Pancreas (tissue), 10 donors: Measurements from ENCODE around the gene TTLL7. TPM values are rescaled to one million over a fixed set of nuclear protein-coding genes. Genes with fewer than 3 reads are reported as not detected.
A peak's percentile ranks its signal among the peaks of the same experiment; 100 is the strongest.

Experiments
- ATAC-seq, 4 donors: fragments of 200-7000 bp; cut with Tn5 transposase; one replicate each; pipeline versions ENCODE4 v1.8.0 to v1.9.1; 2020; ENCODE audit warnings: mild to moderate bottlenecking in 4 of 4, moderate library complexity in 4 of 4
- DNase-seq, 6 donors: peaks; one replicate each; pipeline ENCODE4 v3.0.0-alpha.2; 2020
- FAIRE-seq: peaks from 2 replicates; lab custom pipeline; 2012; peaks lifted over from hg19 to GRCh38; lab: Jason Lieb, UNC
- H3K27ac ChIP-seq, 4 donors: fragments of 200-600 bp; sonication (generic); 1 replicate in 3 of 4; 2 replicates in 1 of 4; pipeline versions ENCODE4 v1.5.0 to v1.8.0; 2020
- H3K27me3 ChIP-seq, 4 donors: fragments of 200-600 bp; one replicate each; pipeline ENCODE4 v1.8.0; 2021
- H3K36me3 ChIP-seq, 3 donors: fragments of 200-600 bp; sonication (generic) in 1 of 3; one replicate each; pipeline versions ENCODE4 v1.5.0 to v1.8.0; 2020 to 2021
- H3K4me1 ChIP-seq, 3 donors: fragments of 200-600 bp; one replicate each; pipeline ENCODE4 v1.8.0; 2021
- H3K4me3 ChIP-seq, 4 donors: fragments of 200-600 bp; sonication (generic) in 2 of 4; one replicate each; pipeline versions ENCODE4 v1.5.0 to v1.8.0; 2020 to 2021
- H3K9me3 ChIP-seq, 4 donors: fragments of 200-600 bp; one replicate each; pipeline ENCODE4 v1.8.0; 2021
- CTCF ChIP-seq, 4 donors: fragments of 200-600 bp; sonication (generic) in 3 of 4; IDR thresholded peaks; one replicate each; pipeline versions ENCODE4 v1.5.0 to v1.8.0; 2021; ENCODE audit warnings: antibody characterized with exemption in 4 of 4
- WGBS, 2 donors: extraction: QIAGEN DNeasy Blood & Tissue Kit; methylation state at CpG; one replicate each; pipeline ENCODE4 v1.1.7; 2013; 5-methylcytosine and 5-hydroxymethylcytosine counted together
- intact Hi-C, 3 donors: fragments of 100-400 bp; cut with DNase I; formaldehyde crosslinking; loops; one replicate each; pipeline versions ENCODE4 v1.11.1 to v1.14.2; 2022
- polyA plus RNA-seq, 2 donors: library from polyadenylated mRNA; stranded (reverse); fragments of 200-250 nt; gene quantifications; one replicate each; pipeline ENCODE4 v1.2.3, GENCODE V29; 2013
- total RNA-seq, 6 donors: library from RNA; stranded (reverse); fragmentation: NEBNext Ultra II Directional in 4 of 6; extraction: Animal tissue kit (Norgen Biotek cat#: 25700) in 4 of 6; gene quantifications; one replicate each; pipeline versions ENCODE4 v1.2.1 to v1.2.4, GENCODE V29; 2021 to 2023
- donor health status: healthy with polysubstance abuse.
- donor health status: DM: no; HTN: no; CAD: no; lungs with moderate emphysema.
- donor health status: DM: no; HTN: no; CAD: no.
- donor health status: control.
- donor health status: control.
- donor health status: Bipolar disorder and iron deficiency.
- donor health status: DM: yes; HTN: yes; CAD: no.
- donor health status: DM: no; HTN: no; CAD: no.
- donor health status: DM: no; HTN: no; CAD: no.
- donor health status: DM: yes; HTN: yes; CAD: no.

Gene TTLL7
- total and polyA plus RNA-seq, 8 donors, result 10.5 to 22.4 (median 13.0) TPM

- TF ChIP-seq CTCF (IDR thresholded peaks at IDR 0.05), result no peak
- Histone ChIP-seq H3K36me3 (no peaks in the 10 kb centered on the region), H3K27ac (no peak overlapping the region), H3K4me3 (no peak overlapping the region), H3K4me1 (no peaks in the 10 kb centered on the region), H3K9me3 (no peaks in the 10 kb centered on the region), H3K27me3 (no peaks in the 10 kb centered on the region)
- ATAC-seq, result no peak
- DNase-seq, result no peak
- 97% methylated on average over 4 of the region's 4 CpGs for WGBS, 2 donors
- intact Hi-C loops, result no loop called here
- peak; percentile 88 for FAIRE-seq
Observed at GRCh38 chr1:83976920-83977319, 22.0 kb downstream of the TTLL7 start.

- ATAC-seq (no peak), FAIRE-seq (no peak), DNase-seq (no peak)
- intact Hi-C loops, result no loop called here
- TF ChIP-seq CTCF (IDR thresholded peaks at IDR 0.05), result no peak
- peaks cover 0 to 10% (median 9%) of the 10 kb centered on the region in 3 donors for H3K4me1 ChIP-seq
- no peak overlapping the region for H3K4me3 ChIP-seq
- 80 to 94% methylated on average over 1 of the region's 1 CpG for WGBS, 2 donors
- peak overlapping the region in 1 of 4 donors; percentile 35 for H3K27ac ChIP-seq
- no peaks in the 10 kb centered on the region for H3K27me3 ChIP-seq
- no peaks in the 10 kb centered on the region for H3K9me3 ChIP-seq
- no peaks in the 10 kb centered on the region for H3K36me3 ChIP-seq
Observed at GRCh38 chr1:83970802-83971201, 28.1 kb downstream of the TTLL7 start.

- Histone ChIP-seq H3K27me3 (no peaks in the 10 kb centered on the region), H3K36me3 (no peaks in the 10 kb centered on the region), H3K4me1 (peaks cover 0 to 10% (median 9%) of the 10 kb centered on the region in 3 donors), H3K27ac (peak overlapping the region in 1 of 4 donors; percentile 35), H3K9me3 (no peaks in the 10 kb centered on the region), H3K4me3 (no peak overlapping the region)
- FAIRE-seq (no peak), DNase-seq (no peak), ATAC-seq (peak; percentile 73 to 86 (median 78))
- no peak for TF ChIP-seq CTCF (IDR thresholded peaks at IDR 0.05)
- intact Hi-C loops, result no loop called here
Observed at GRCh38 chr1:83970114-83970513, 28.8 kb downstream of the TTLL7 start.

GRCh38 chr1:83967336-83967735 is 31.6 kb downstream of the TTLL7 start:
- FAIRE-seq (no peak), ATAC-seq (no peak), DNase-seq (no peak)
- H3K4me3 ChIP-seq, result no peak overlapping the region
- H3K36me3 ChIP-seq, result no peaks in the 10 kb centered on the region
- intact Hi-C loops, result no loop called here
- H3K27me3 ChIP-seq, result no peaks in the 10 kb centered on the region
- 97% methylated on average over 1 of the region's 1 CpG for WGBS, 2 donors
- no peak for TF ChIP-seq CTCF (IDR thresholded peaks at IDR 0.05)
- no peaks in the 10 kb centered on the region for H3K9me3 ChIP-seq
- peaks cover 0 to 10% (median 9%) of the 10 kb centered on the region in 3 donors for H3K4me1 ChIP-seq
- H3K27ac ChIP-seq, result no peak overlapping the region

- Histone ChIP-seq H3K9me3 (no peaks in the 10 kb centered on the region), H3K36me3 (no peaks in the 10 kb centered on the region), H3K4me1 (peaks cover 0 to 14% (median 11%) of the 10 kb centered on the region in 3 donors), H3K27ac (no peak overlapping the region), H3K27me3 (no peaks in the 10 kb centered on the region), H3K4me3 (no peak overlapping the region)
- intact Hi-C loops, result no loop called here
- TF ChIP-seq CTCF (IDR thresholded peaks at IDR 0.05), result no peak
- ATAC-seq (no peak), FAIRE-seq (no peak), DNase-seq (no peak)
Observed at GRCh38 chr1:83964153-83964552, 34.8 kb downstream of the TTLL7 start.
